GM12872 (cell line): ENCODE data around the gene GATM.
A peak's percentile ranks its signal among the peaks of the same experiment; 100 is the strongest.

ENCODE experiments used
- CTCF ChIP-seq: IDR thresholded peaks from 3 replicates; pipeline ENCODE4 v1.5.1; 2011; ENCODE audit warnings: low read depth, mild to moderate bottlenecking, low read length, moderate library complexity; ENCODE audit not compliant: insufficient read depth

The GATM gene

GRCh38 chr15:45378149-45378912 lies at the start of gene GATM:
Gene GATM, minus strand, starts transcription at chr15:45378544. Its CDS starts 91 bp downstream, at chr15:45378453.
- TF ChIP-seq CTCF: peak; percentile 23; the same call in 2 of the 3 replicates

GRCh38 chr15:45427085-45427484 lies 48.7 kb upstream of the GATM start:
- TF ChIP-seq CTCF: no peak

GRCh38 chr15:45425135-45425534 lies 46.8 kb upstream of the GATM start:
- TF ChIP-seq CTCF: no peak

GRCh38 chr15:45424429-45424828 lies 46.1 kb upstream of the GATM start:
- TF ChIP-seq CTCF: no peak

GRCh38 chr15:45417303-45417950 lies 39.1 kb upstream of the GATM start:
- TF ChIP-seq CTCF: no peak

- TF ChIP-seq CTCF: no peak
These were observed 36.0 kb upstream of the GATM start for GRCh38 chr15:45414215-45414885.

GRCh38 chr15:45409596-45409995 lies 31.3 kb upstream of the GATM start:
- TF ChIP-seq CTCF: no peak
